ENCODE data around the gene USP3. TPM values are rescaled to one million over a fixed set of nuclear protein-coding genes. Genes with fewer than 3 reads are reported as not detected.

The USP3 gene
- total and polyA plus RNA-seq, 9 of the 15 experiments (the other 6 are each of a cell fraction or from before 2014, with no cell fraction given), result 17.3 to 54.3 (median 34.8) TPM

GRCh38 chr15:63551400-63551799 is 47.0 kb downstream of the USP3 start:
- POLR2A ChIA-PET, result interaction anchor here (0.6 to 0.7 kb wide), 2 partner anchors 18 to 120 kb away, joined by 3 read pairs; no protein-coding TSS in a partner anchor

DNA sequence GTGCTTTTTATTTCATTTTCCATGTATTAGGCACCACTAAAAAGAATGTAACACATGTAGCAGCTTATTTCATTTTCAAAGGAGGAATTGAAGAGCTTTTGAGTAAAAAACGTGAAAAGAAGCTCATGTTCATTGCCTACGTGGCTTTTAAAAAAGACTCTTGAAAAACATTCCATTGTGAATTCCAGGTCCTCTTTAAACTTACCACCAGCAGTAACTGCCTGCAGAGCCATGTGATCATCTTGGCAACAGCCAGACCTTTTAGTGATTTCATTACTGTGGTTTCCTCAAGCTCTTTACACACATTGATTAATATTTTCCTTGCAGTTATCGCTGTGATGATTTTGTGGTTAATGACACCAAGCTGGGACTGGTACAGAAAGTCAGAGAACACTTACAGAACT is 49.0 kb downstream of the USP3 start:
- peaks cover 8% of the 10 kb centered on the region; the same call in 1 of the 3 replicates for H3K79me2 ChIP-seq (ENCODE audit: control insufficient read depth, insufficient read depth, low read length)
- peaks cover 36% of the 10 kb centered on the region; the same call in 2 of the 3 replicates for H3K36me3 ChIP-seq (ENCODE audit: control insufficient read depth, insufficient read depth, low read length)
- POLR2A ChIA-PET, result interaction anchor here (0.6 to 1.7 kb wide), 6 partner anchors 9 to 284 kb away, joined by 3 to 6 read pairs (median 3); no protein-coding TSS in a partner anchor
- no peaks in the 10 kb centered on the region for H3K9me3 ChIP-seq (replicated peaks; ENCODE audit: control insufficient read depth, insufficient read depth, low read depth, low read length)
- BruUV-seq (replicated peaks), result no TSS peak
- H3K9me1 ChIP-seq (ENCODE audit: control insufficient read depth, insufficient read depth, low read length), result no peaks in the 10 kb centered on the region
- H3K27ac ChIP-seq (ENCODE audit: extremely low read depth, low read depth, low read length), result no peak overlapping the region
- DNase-seq (ENCODE audit: extremely low read depth in 1 of 4, low spot score in 3 of 4) (no peak), ATAC-seq (no peak), FAIRE-seq (no peak)
- in situ Hi-C loops (cut with MboI), result no loop called here
- H2AFZ ChIP-seq (ENCODE audit: low read depth, low read length), result no peak overlapping the region
- H3K4me1 ChIP-seq (replicated peaks in 1 of 2; ENCODE audit: control insufficient read depth in 2 of 2, insufficient read depth in 2 of 2, low read length in 2 of 2), result no peaks in the 10 kb centered on the region
- CTCF ChIA-PET (ENCODE audit: low intra/inter-chr PET ratio), result interaction anchor here (0.6 kb wide), 1 partner anchor 183 kb away, joined by 3 read pairs; no protein-coding TSS in a partner anchor
- no peak for TF ChIP-seq GATAD2B (IDR thresholded peaks at IDR 0.05; ENCODE audit: borderline replicate concordance)
- no peak overlapping the region for H3K4me3 ChIP-seq
- intact Hi-C loops (cut with micrococcal nuclease), result no loop called here
- no peaks in the 10 kb centered on the region for H3K27me3 ChIP-seq (ENCODE audit: control insufficient read depth in 2 of 2, insufficient read depth in 2 of 2, low read length in 2 of 2)
- WGBS (ENCODE audit: insufficient coverage, low coverage, missing lambda C conversion rate), result 78% methylated on average over 3 of the region's 3 CpGs
- no peak overlapping the region for H3K9ac ChIP-seq (ENCODE audit: insufficient read depth in 1 of 2, low read depth in 2 of 2, low read length in 2 of 2)
- H3K4me2 ChIP-seq (ENCODE audit: insufficient read depth, low read length), result no peak overlapping the region
- no peaks in the 10 kb centered on the region for H4K20me1 ChIP-seq (replicated peaks; ENCODE audit: control insufficient read depth, insufficient read depth, low read length)

More at GRCh38 chr15:63551400-63551799, 47.0 kb downstream of the USP3 start:
- in situ Hi-C loops (cut with MboI), result no loop called here
- ATAC-seq (no peak), FAIRE-seq (no peak), DNase-seq (ENCODE audit: extremely low read depth in 1 of 4, low spot score in 3 of 4) (no peak)
- TF ChIP-seq FOXA3 (CRISPR knock-in tag; conservative IDR thresholded peaks at IDR 0.05 in 1 of 2, IDR thresholded peaks at IDR 0.05 in 1 of 2) (peak in 1 of 2 experiments; percentile 57; a peak in 1 of 4 replicates), PHTF2 (CRISPR knock-in tag; IDR thresholded peaks at IDR 0.05) (no peak), ERF (CRISPR knock-in tag; IDR thresholded peaks at IDR 0.05) (no peak), ZNF764 (CRISPR knock-in tag; IDR thresholded peaks at IDR 0.05; ENCODE audit: low read depth) (no peak)
- CTCF ChIA-PET (ENCODE audit: low intra/inter-chr PET ratio), result no interaction called here
- Histone ChIP-seq H3K4me2 (ENCODE audit: insufficient read depth, low read length) (no peak overlapping the region), H3K9me1 (ENCODE audit: control insufficient read depth, insufficient read depth, low read length) (no peaks in the 10 kb centered on the region), H4K20me1 (replicated peaks; ENCODE audit: control insufficient read depth, insufficient read depth, low read length) (no peaks in the 10 kb centered on the region), H3K36me3 (ENCODE audit: control insufficient read depth, insufficient read depth, low read length) (peaks cover 22% of the 10 kb centered on the region; the same call in 1 of the 3 replicates), H2AFZ (ENCODE audit: low read depth, low read length) (no peak overlapping the region), H3K27ac (ENCODE audit: extremely low read depth, low read depth, low read length) (no peak overlapping the region), H3K9me3 (replicated peaks; ENCODE audit: control insufficient read depth, insufficient read depth, low read depth, low read length) (no peaks in the 10 kb centered on the region), H3K79me2 (ENCODE audit: control insufficient read depth, insufficient read depth, low read length) (peaks cover 10% of the 10 kb centered on the region; the same call in 1 of the 3 replicates), H3K9ac (ENCODE audit: insufficient read depth in 1 of 2, low read depth in 2 of 2, low read length in 2 of 2) (no peak overlapping the region), H3K4me1 (replicated peaks in 1 of 2; ENCODE audit: control insufficient read depth in 2 of 2, insufficient read depth in 2 of 2, low read length in 2 of 2) (no peaks in the 10 kb centered on the region), H3K4me3 (no peak overlapping the region), H3K27me3 (ENCODE audit: control insufficient read depth in 2 of 2, insufficient read depth in 2 of 2, low read length in 2 of 2) (no peaks in the 10 kb centered on the region)
- intact Hi-C loops (cut with micrococcal nuclease), result no loop called here
- BruUV-seq (replicated peaks), result no TSS peak
- WGBS (ENCODE audit: insufficient coverage, low coverage, missing lambda C conversion rate), result 77% methylated on average over 1 of the region's 1 CpG

Measured in K562 (cell line).